K562 (cell line): Measurements from ENCODE around the gene PHF20. TPM values are rescaled to one million over a fixed set of nuclear protein-coding genes. Genes with fewer than 3 reads are reported as not detected.
A peak's percentile ranks its signal among the peaks of the same experiment; 100 is the strongest.

ENCODE experiments used
- NFRKB ChIP-seq: fragments of 450-650 bp; IDR thresholded peaks from 2 replicates; pipeline ENCODE4 v1.6.1; 2016; ENCODE audit warnings: low read depth
- polyA plus RNA-seq, 8 experiments: library from polyadenylated mRNA; depleted of rRNA in 4 of 8; stranded (reverse) in 5 of 8; unstranded in 3 of 8; fragments of >200 nt; fragmentation: Nextera tagmentation in 2 of 8; fragmentation: Illumina TruSeq in 1 of 8; extraction: Ambion mirVana in 2 of 8; extraction: Trizol in 1 of 8; gene quantifications; 2 replicates each; pipeline versions ENCODE4 v1.2.1 to v1.2.3, GENCODE V29; 2011 to 2014; ENCODE audit warnings: inconsistent platforms in 1 of 8, missing spikeins in 1 of 8
- total RNA-seq, 7 experiments: library from RNA; depleted of rRNA in 6 of 7; stranded (reverse); fragments of >200 nt in 6 of 7; fragmentation: Illumina TruSeq in 2 of 7; extraction: Trizol in 2 of 7; gene quantifications; 2 replicates each; pipeline versions ENCODE4 v1.2.1 to v1.2.3, GENCODE V29; 2011 to 2021; ENCODE audit warnings: low replicate concordance in 1 of 7
- TF ChIP-seq, protein P1 (sequence below), 2 experiments: fragments of 450-650 bp; IDR thresholded peaks; 2 replicates each; pipeline ENCODE4 v1.6.1; 2016; ENCODE audit warnings: mild to moderate bottlenecking in 2 of 2, borderline replicate concordance in 1 of 2, low read depth in 1 of 2, moderate library complexity in 1 of 2

PHF20 gene
- total and polyA plus RNA-seq, 9 of the 15 experiments (the other 6 are each of a cell fraction or from before 2014, with no cell fraction given): 49.9 to 196 (median 70.7) TPM

DNA sequence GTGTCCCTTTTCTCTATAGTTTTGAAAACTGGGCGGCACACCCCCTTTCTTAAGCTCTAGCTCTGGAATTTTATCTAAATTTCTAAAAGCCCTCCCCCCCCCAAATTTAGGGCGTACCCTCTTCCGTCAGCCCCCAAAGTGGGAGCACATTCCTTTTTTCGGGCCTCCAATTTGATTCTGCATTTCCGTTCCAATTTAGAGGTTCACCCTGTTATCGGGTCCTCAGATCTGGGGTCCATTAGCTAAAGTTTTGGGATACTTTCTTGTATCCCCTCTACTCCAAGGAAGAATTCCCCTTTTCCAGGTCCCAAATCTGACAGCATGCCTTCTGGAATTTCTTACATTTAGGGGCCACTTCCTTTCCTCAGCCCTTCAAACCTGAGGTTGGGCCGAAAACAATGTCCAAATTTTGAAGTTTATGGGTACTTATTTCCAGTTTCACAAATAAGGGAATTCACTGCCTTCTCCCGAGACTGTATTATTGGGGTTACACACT lies 796 bp downstream of the PHF20 start (continued):
- TF ChIP-seq, protein P1, sequence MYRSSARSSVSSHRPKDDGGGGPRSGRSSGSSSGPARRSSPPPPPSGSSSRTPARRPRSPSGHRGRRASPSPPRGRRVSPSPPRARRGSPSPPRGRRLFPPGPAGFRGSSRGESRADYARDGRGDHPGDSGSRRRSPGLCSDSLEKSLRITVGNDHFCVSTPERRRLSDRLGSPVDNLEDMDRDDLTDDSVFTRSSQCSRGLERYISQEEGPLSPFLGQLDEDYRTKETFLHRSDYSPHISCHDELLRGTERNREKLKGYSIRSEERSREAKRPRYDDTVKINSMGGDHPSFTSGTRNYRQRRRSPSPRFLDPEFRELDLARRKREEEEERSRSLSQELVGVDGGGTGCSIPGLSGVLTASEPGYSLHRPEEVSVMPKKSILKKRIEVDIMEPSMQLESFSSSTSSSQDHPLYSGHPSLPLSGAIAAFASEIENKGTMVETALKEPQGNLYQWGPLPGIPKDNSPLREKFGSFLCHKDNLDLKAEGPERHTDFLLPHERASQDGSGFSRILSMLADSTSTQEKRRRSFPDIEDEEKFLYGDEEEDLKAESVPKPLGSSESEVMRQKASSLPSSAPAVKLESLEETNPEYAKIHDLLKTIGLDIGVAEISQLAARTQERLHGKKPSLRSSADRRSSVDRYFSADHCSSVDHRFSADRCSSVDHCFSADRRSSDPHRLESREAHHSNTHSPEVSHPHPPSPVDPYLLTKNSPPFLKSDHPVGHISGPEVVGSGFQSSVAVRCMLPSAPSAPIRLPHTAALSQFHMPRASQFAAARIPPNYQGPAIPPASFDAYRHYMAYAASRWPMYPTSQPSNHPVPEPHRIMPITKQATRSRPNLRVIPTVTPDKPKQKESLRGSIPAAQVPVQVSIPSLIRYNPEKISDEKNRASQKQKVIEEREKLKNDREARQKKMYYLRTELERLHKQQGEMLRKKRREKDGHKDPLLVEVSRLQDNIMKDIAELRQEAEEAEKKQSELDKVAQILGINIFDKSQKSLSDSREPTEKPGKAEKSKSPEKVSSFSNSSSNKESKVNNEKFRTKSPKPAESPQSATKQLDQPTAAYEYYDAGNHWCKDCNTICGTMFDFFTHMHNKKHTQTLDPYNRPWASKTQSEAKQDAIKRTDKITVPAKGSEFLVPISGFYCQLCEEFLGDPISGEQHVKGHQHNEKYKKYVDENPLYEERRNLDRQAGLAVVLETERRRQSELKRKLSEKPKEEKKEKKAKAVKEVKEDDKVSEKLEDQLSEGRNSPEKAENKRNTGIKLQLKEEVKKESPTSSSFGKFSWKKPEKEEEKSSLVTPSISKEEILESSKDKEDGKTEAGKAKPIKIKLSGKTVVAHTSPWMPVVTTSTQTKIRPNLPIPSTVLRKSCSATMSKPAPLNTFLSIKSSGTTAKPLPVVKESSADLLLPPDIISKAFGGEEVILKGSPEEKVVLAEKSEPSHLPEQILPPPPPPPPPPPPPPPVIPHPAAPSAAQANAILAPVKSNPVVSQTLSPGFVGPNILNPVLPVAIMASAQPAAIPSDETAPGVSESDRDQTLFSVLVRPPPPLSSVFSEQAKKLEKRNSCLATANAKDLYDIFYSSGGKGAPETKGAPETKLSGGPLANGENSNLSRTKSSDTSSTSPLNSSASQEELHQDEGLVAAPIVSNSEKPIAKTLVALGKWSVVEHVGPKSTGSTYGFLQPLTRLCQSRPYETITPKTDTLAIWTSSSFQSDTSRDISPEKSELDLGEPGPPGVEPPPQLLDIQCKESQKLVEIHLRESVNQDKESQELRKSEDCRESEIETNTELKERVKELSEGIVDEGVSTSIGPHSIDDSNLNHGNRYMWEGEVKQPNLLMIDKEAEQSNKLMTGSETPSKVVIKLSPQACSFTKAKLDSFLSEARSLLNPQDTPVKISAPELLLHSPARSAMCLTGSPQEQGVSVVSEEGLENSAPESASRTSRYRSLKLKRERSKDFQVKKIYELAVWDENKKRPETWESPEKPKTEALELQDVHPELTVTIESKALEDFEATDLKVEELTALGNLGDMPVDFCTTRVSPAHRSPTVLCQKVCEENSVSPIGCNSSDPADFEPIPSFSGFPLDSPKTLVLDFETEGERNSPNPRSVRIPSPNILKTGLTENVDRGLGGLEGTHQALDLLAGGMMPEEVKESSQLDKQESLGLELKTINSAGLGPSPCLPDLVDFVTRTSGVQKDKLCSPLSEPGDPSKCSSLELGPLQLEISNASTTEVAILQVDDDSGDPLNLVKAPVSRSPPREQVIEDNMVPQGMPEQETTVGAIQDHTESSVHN (IDR thresholded peaks at IDR 0.05; ENCODE audit: borderline replicate concordance in 1 of 2, low read depth in 1 of 2): no peak
- 0 out of 2 replicates have a peak, but pooled peaks have one; percentile 31 for TF ChIP-seq NFRKB
